Hematopoietic multipotent progenitor cell treated with erythropoietin and hydrocortisone succinate and interleukin-3 and kit ligand, for 6 days (in vitro differentiated cells): ENCODE results near the gene BRPF1.
A peak's percentile ranks its signal among the peaks of the same experiment; 100 is the strongest.

Source experiments
- DNase-seq: peaks from one replicate; pipeline ENCODE4 v3.0.0-alpha.2; 2015

BRPF1 gene

GRCh38 chr3:9739181-9739580 is 7.6 kb downstream of the BRPF1 start:
- DNase-seq = no peak

DNA sequence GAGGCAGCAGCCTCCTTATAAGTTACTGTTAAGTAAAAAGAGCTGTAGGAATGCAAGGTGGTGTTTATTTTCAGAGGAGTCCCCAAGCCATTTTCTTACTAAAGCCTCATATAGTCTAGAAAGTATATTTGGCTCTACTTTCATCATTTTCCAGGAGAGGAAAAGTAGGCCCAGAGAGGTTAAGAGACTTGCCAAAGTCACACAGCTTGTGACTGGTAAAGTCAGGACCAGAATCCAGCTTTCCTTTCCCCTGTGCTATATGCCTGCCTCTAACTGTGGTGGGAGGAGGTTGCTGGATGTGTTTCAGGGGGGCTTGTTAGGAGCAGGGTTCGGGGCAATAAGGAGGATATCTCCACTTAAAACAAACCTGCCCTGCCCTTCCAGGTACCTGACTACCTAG is 11.0 kb downstream of the BRPF1 start:
- DNase-seq = no peak

DNA sequence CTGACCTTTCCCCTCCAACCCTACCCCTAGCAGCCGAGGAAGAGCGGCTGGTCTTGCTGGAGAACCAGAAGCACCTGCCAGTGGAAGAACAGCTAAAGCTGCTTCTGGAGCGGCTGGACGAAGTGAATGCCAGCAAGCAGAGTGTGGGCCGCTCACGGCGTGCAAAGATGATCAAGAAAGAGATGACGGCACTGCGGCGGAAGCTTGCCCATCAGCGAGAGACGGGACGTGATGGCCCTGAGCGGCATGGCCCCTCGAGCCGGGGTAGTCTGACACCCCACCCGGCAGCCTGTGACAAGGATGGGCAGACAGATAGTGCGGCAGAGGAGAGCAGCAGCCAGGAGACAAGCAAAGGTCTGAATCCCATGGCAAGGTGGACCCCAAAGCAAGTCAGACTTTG is 12.0 kb downstream of the BRPF1 start:
- no peak for DNase-seq

DNA sequence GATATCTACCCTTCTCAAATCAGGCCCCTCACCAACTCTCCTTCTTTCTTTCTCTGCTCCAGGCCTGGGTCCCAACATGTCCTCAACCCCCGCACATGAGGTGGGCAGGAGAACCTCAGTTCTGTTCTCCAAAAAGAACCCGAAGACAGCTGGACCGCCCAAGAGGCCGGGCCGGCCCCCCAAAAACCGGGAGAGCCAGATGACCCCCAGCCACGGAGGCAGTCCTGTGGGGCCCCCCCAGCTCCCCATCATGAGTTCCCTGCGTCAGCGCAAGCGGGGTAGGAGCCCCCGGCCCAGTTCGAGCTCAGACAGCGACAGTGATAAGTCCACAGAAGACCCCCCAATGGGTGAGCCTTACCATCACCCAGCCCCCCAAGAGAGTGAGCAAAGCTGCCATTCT is 12.6 kb downstream of the BRPF1 start:
- no peak for DNase-seq

DNA sequence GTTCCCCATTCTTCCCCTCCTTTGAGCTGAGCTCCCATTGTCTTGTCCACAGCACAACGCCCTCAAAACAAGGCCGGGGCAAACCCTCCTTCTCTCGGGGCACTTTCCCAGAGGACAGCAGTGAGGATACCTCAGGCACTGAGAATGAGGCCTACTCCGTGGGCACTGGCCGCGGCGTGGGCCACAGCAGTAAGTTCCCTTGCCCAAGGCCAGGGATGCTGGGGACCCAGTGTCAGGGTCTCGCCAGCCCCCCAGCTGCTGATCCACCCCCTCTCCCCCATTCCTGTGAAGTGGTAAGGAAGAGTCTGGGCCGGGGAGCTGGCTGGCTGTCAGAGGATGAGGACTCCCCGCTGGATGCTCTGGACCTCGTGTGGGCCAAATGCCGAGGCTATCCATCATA is 14.0 kb downstream of the BRPF1 start:
- DNase-seq = no peak

GRCh38 chr3:9746330-9746729 is 14.8 kb downstream of the BRPF1 start:
- DNase-seq = no peak

DNA sequence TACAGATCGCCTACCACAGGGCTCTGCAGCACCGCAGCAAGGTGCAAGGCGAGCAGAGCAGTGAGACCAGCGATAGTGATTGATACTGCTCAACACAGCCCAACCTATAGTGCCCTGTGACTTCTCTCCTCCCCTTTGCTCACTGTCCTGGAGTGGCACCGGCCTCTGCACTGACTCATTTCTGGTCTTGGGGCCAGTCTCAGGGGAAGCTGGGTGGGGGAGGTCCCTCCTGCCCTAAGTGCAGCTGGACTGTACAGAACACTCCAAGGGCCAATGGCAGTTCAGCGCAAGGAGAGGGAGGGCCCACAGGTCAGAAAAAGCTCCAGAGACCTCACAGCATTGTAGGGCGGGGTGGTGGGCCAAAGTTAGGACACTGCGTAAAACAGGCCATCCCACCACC is 15.7 kb downstream of the BRPF1 start:
- no peak for DNase-seq

DNA sequence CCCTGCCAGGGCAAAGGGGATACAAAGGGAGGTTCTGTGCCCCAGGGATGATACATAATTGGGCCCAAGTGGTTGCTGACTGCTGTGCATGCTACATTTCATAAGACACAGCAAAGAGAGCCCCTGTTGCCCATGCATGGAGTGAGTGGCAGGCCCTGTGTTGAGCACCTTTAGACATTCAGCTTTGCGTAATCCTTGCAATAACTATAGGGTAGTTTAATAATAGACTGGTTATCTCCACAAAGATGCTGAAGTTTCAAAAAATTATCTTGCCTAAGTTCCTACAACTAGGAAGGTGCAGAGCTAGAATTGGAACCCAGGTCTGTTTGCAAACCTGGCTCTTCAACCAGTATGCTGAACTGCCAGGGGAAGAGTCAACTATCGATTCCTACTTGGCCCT is 16.5 kb downstream of the BRPF1 start:
- no peak for DNase-seq

GRCh38 chr3:9749296-9749644 is 17.7 kb downstream of the BRPF1 start:
- no peak for DNase-seq

DNA sequence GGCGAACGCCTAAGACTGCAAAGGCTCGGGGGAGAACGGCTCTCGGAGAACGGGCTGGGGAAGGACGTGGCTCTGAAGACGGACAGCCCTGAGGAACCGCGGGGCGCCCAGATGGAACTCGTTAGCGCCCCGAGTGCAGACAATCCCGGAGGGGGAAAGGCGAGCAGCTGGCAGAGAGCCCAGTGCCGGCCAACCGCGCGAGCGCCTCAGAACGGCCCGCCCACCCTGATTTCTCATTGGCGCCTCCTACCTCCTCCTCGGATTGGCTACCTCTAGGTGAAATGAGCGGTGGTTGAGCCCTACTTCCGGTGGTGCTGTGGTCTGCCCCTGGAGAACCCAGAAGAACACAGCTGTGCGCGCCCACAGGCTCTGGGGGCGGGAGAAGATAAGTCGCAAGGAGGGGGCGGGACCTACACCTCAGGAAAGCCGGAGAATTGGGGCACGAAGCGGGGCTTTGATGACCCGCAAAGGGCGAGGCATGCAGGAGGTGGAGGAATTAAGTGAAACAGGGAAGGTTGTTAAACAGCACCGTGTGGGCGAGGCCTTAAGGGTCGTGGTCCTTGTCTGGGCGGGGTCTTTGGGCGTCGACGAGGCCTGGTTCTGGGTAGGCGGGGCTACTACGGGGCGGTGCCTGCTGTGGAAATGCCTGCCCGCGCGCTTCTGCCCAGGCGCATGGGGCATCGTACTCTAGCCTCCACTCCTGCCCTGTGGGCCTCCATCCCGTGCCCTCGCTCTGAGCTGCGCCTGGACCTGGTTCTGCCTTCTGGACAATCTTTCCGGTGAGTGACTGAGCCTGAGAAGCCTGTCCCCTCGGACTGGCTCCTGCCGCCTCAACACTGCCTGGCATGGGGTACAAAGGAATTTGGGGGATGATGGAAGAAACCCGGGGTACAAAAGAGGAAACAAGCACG is 18.4 kb downstream of the BRPF1 start, which contains the start of gene OGG1:
Gene OGG1, plus strand, starts transcription at position 308 of the 911 bp plus-strand sequence. Its CDS starts 335 bp downstream, at position 643.
- peak; percentile 100 for DNase-seq

- peak; percentile 34 for DNase-seq
These were observed 19.2 kb downstream of the BRPF1 start for GRCh38 chr3:9750556-9751411.

- no peak for DNase-seq
These were observed 23.1 kb downstream of the BRPF1 start for GRCh38 chr3:9754678-9755077.

DNA sequence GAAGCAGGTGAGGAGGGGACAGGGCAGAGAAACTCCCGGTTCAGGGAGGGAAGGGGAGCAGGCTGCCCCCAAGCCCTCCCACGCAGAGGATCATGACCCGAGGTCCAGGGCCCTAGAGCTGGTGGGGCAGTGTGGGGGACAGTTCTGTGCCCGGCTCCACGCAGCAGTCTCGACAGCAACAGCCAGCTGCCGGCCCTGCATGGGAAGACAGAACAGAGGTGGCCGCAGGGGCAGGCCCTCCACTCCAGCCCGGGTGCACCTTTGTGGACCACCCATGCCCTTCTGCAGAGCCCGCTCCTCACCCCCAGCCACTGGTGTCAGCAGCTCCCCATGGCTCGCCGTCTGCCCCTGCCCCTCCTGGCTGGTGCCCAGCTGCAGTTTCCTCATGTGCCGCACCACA is 25.9 kb downstream of the BRPF1 start:
- DNase-seq = no peak

DNA sequence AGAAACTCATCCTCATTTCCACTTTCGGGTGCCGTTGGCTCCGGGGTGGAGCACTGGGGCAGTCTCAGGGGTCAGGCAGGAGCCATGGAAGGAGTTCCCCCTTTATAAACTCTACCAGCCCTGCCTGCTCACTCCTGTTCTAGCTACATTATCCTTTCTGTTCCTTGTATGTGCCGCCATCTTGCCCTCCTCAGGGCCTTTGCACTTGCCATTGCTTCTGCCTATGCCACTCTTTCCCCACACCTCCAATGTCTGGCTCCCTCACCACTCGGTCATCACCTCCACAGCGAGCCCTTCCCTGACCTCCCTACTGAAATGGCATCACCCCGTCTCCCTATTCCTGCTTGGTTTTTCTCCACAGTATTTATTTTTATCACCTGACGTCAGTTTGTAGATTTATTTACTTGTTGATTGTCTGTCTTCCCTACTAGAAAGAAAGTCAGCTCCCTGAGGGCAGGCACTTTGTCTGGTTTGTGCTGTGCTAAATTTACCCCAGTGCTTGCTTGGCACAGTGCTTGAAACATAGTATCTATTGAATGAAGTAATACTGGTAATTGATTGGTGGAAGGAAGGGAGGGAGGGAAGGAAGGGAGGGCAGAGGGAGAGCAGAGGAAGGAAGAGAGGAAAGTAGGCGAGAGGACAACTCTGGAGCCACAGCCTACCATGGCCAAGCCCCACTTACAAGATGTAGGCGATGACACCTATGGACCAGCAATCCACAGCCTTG is 29.4 kb downstream of the BRPF1 start:
- no peak for DNase-seq

GRCh38 chr3:9761919-9762318 is 30.4 kb downstream of the BRPF1 start:
- no peak for DNase-seq

- DNase-seq = no peak
These were observed 31.3 kb downstream of the BRPF1 start for GRCh38 chr3:9762871-9763270.

DNA sequence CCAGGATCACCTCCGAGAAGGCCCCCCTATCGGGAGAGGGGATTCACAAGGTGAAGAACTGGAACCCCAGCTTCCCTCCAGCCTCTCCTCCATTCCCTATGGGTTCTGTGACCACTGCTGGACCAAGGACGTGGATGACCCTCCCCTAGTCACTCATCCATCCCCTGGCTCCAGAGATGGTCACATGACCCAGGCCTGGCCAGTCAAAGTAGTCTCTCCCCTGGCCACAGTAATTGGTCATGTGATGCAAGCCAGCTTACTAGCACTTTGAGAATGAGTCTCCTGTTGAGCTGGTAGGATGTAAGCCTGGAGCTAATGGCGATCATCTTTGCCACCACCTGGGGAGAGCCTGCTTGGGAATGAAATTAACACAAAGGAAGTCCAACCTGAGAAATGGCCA is 34.3 kb downstream of the BRPF1 start:
- no peak for DNase-seq

DNA sequence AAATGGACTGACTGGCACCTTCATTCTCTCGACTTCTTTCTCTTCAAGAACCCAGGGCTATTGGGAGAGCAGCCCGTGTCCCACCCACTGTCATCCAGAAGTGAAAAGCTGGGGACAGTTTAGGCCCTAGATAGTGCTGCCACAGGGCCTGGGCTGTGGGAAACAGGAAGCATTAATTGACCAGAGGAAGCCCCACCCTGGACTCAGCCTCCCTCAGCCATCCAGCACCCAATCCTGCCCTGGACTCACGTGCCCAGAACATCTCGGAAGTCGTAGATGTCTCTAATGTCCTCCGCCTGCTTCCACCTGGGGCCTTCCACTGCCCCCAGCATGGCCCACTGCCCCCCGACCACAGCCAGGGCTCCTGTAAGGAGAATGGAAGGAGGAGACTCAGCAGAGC is 35.9 kb downstream of the BRPF1 start:
- DNase-seq = peak; percentile 33

- DNase-seq = no peak
These were observed 36.7 kb downstream of the BRPF1 start for GRCh38 chr3:9768141-9768775.

GRCh38 chr3:9769012-9769411 is 37.5 kb downstream of the BRPF1 start:
- DNase-seq = no peak

DNA sequence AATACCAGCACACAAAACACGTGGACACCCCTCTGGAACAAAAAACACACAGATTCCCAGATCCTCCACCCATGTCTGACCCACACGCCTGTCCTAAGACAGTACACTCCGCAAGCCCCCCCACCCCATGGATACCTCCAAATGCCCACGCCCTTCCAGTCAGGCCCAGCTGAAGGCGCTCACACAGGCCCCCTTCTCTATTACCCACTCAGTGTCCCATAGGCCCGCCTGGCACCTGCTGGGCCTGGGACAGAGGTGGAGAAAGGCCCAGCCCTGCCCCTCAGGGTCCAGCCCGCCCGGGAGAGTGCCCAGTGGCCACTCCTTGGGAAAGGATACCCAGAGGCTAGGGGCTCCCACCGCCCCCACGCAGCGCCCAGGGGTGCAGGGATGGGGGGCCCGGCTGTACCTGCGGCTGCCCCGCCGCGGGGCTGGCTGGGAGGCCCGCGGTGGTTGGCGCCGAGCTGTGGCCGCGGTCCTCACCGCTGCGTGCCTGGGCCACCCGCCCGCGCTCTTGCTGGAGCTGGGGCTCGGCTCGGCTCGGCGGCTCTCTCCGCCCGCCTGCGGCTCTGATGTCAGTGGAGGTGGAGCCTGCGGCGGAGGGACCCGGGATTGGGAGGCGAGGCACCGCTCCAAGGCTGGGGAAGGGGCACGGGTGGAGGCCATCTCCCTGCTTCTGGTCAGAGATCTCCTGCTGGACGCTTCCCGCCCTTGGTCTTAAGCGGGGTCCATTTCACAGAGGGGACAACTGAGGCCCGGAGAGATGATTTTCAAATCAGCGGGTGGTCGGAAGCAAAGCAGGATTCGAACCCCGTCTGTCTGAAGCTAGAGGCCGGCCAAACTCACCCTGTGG is 38.1 kb downstream of the BRPF1 start, which contains the start of gene CAMK1:
Gene CAMK1, minus strand, starts transcription at position 522 of the 850 bp plus-strand sequence. CDS start 2,198 bp downstream, outside the sequence.
- peak; percentile 75 for DNase-seq
